Neutrophil (primary cell): ENCODE results near the gene SPIC.

ENCODE experiments used
- H3K27ac ChIP-seq: fragments of 200-600 bp; sonication (generic); 2 replicates; pipeline ENCODE4 v1.5.1; 2016; ENCODE audit warnings: mild to moderate bottlenecking, moderate library complexity
- H3K27me3 ChIP-seq: fragments of 200-600 bp; sonication (generic); 2 replicates; pipeline ENCODE4 v1.6.0; 2016; ENCODE audit warnings: mild to moderate bottlenecking
- H3K36me3 ChIP-seq: fragments of 200-600 bp; sonication (generic); 2 replicates; pipeline ENCODE4 v1.5.1; 2017
- H3K4me1 ChIP-seq, 2 experiments: fragments of 200-600 bp in 1 of 2; sonication (generic) in 1 of 2; 1 replicate in 1 of 2; 2 replicates in 1 of 2; pipeline versions ENCODE4 v1.5.1 to v1.6.1; 2013 to 2016; ENCODE audit warnings: low read depth in 1 of 2, low read length in 1 of 2, mild to moderate bottlenecking in 1 of 2, moderate library complexity in 1 of 2; ENCODE audit not compliant: control insufficient read depth in 1 of 2, insufficient read depth in 1 of 2
- H3K4me3 ChIP-seq, 2 experiments: fragments of 200-600 bp in 1 of 2; sonication (generic) in 1 of 2; 1 replicate in 1 of 2; 2 replicates in 1 of 2; pipeline ENCODE4 v1.5.1; 2013 to 2016; ENCODE audit warnings: low read depth in 1 of 2, low read length in 1 of 2, mild to moderate bottlenecking in 1 of 2, moderate library complexity in 1 of 2
- H3K9me3 ChIP-seq: fragments of 200-600 bp; sonication (generic); 2 replicates; pipeline ENCODE4 v1.5.1; 2016
- TF ChIP-seq, protein P1 (sequence below): fragments of 200-600 bp; sonication (generic); IDR thresholded peaks from 2 replicates; pipeline ENCODE4 v1.5.1; 2016; ENCODE audit warnings: antibody characterized with exemption

The SPIC gene

GRCh38 chr12:101475751-101476305 lies 692 bp downstream of the SPIC start:
- TF ChIP-seq, protein P1, sequence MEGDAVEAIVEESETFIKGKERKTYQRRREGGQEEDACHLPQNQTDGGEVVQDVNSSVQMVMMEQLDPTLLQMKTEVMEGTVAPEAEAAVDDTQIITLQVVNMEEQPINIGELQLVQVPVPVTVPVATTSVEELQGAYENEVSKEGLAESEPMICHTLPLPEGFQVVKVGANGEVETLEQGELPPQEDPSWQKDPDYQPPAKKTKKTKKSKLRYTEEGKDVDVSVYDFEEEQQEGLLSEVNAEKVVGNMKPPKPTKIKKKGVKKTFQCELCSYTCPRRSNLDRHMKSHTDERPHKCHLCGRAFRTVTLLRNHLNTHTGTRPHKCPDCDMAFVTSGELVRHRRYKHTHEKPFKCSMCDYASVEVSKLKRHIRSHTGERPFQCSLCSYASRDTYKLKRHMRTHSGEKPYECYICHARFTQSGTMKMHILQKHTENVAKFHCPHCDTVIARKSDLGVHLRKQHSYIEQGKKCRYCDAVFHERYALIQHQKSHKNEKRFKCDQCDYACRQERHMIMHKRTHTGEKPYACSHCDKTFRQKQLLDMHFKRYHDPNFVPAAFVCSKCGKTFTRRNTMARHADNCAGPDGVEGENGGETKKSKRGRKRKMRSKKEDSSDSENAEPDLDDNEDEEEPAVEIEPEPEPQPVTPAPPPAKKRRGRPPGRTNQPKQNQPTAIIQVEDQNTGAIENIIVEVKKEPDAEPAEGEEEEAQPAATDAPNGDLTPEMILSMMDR, result no peak
- Histone ChIP-seq H3K36me3 (no peaks in the 10 kb centered on the region), H3K27ac (no peak overlapping the region), H3K9me3 (no peaks in the 10 kb centered on the region), H3K27me3 (no peaks in the 10 kb centered on the region), H3K4me1 (peaks cover 6 to 10% of the 10 kb centered on the region in 2 experiments), H3K4me3 (no peak overlapping the region)

GRCh38 chr12:101480849-101481248 lies 5.7 kb downstream of the SPIC start:
- Histone ChIP-seq H3K27me3 (no peaks in the 10 kb centered on the region), H3K4me1 (peaks cover 6 to 10% of the 10 kb centered on the region in 2 experiments), H3K9me3 (no peaks in the 10 kb centered on the region), H3K36me3 (no peaks in the 10 kb centered on the region), H3K27ac (no peak overlapping the region), H3K4me3 (no peak overlapping the region)
- TF ChIP-seq, protein P1, result no peak

DNA sequence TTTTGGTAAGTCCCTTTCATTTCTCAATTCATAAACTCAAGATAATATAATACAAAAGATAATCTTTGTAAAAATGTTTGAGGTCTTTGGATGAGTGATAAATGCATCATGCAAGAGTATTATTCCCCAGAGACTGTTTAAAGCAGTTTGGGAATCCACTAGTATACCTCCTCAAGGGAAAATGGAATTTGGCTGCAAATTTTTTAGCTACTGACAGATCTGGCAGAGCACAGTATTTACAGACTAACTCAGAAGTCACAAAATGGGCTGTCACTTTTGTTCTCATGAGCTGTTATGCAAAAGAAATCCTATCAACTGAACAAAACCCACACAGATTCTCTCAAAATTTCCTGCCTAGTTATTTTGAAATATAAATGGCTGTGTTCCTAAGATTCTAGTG lies 9.9 kb downstream of the SPIC start:
- TF ChIP-seq, protein P1, result no peak
- Histone ChIP-seq H3K27ac (no peak overlapping the region), H3K27me3 (no peaks in the 10 kb centered on the region), H3K4me1 (peaks cover 9 to 15% of the 10 kb centered on the region in 2 experiments), H3K4me3 (no peak overlapping the region), H3K9me3 (no peaks in the 10 kb centered on the region), H3K36me3 (no peaks in the 10 kb centered on the region)

GRCh38 chr12:101488469-101488868 lies 13.3 kb downstream of the SPIC start:
- no peak overlapping the region for H3K4me3 ChIP-seq
- H3K27ac ChIP-seq, result no peak overlapping the region
- peaks cover 6 to 14% of the 10 kb centered on the region in 2 experiments for H3K4me1 ChIP-seq
- no peaks in the 10 kb centered on the region for H3K9me3 ChIP-seq
- H3K27me3 ChIP-seq, result no peaks in the 10 kb centered on the region
- no peaks in the 10 kb centered on the region for H3K36me3 ChIP-seq
- TF ChIP-seq, protein P1, result no peak

- Histone ChIP-seq H3K27ac (no peak overlapping the region), H3K4me3 (no peak overlapping the region), H3K9me3 (no peaks in the 10 kb centered on the region), H3K27me3 (no peaks in the 10 kb centered on the region), H3K4me1 (peaks cover 6 to 14% of the 10 kb centered on the region in 2 experiments), H3K36me3 (no peaks in the 10 kb centered on the region)
- TF ChIP-seq, protein P1, result no peak
Observed at GRCh38 chr12:101490286-101490920, 15.3 kb downstream of the SPIC start.
